MCF 10A (cell line): ENCODE results near the gene TRIML2. TPM values are rescaled to one million over a fixed set of nuclear protein-coding genes. Genes with fewer than 3 reads are reported as not detected.
"Not testable (repeated sequence)": the region's sequence is repeated elsewhere in the genome, so short reads cannot be mapped to it uniquely, and the experiment has no call there.

ENCODE experiments used
- BruUV-seq: library from RNA; stranded (reverse); fragments of 400-500 nt; replicated peaks from 2 replicates; lab custom pipeline; 2021; lab: Mats Ljungman, UMichigan
- CTCF ChIA-PET: fragments of 300-600 bp; sonication (Branson Sonifier 250); formaldehyde crosslinking; extraction: SDS; loops from one replicate; lab custom pipeline; 2021; ENCODE audit warnings: antibody characterized with exemption, inconsistent platforms; lab: Yijun Ruan, JAX
- POLR2A ChIA-PET: fragments of 300-600, 350-650 bp; sonication (Branson Sonifier 250); formaldehyde crosslinking; extraction: SDS; loops from one replicate; lab custom pipeline; 2020; ENCODE audit warnings: antibody characterized with exemption, inconsistent platforms; lab: Yijun Ruan, JAX
- DNase-seq: peaks from one replicate; pipeline ENCODE4 v3.0.0-alpha.2; 2018; ENCODE audit not compliant: unreplicated experiment
- H3K27ac Mint-ChIP-seq: one replicate; pipeline ENCODE4 v1.8.0; 2022; ENCODE audit warnings: mild to moderate bottlenecking, low read depth, mixed read lengths; ENCODE audit not compliant: unreplicated experiment
- H3K27me3 Mint-ChIP-seq: one replicate; pipeline ENCODE4 v1.8.0; 2022; ENCODE audit warnings: mixed read lengths; ENCODE audit not compliant: insufficient read depth, unreplicated experiment
- H3K36me3 Mint-ChIP-seq: one replicate; pipeline ENCODE4 v1.8.0; 2022; ENCODE audit warnings: mild to moderate bottlenecking, moderate library complexity, mixed read lengths; ENCODE audit not compliant: insufficient read depth, unreplicated experiment
- H3K4me1 Mint-ChIP-seq: one replicate; pipeline ENCODE4 v1.8.0; 2022; ENCODE audit warnings: mixed read lengths; ENCODE audit not compliant: insufficient read depth, unreplicated experiment
- H3K4me3 Mint-ChIP-seq: one replicate; pipeline ENCODE4 v1.8.0; 2022; ENCODE audit warnings: mild to moderate bottlenecking, moderate library complexity, mixed read lengths; ENCODE audit not compliant: unreplicated experiment
- H3K9me3 Mint-ChIP-seq: one replicate; pipeline ENCODE4 v1.8.0; 2022; ENCODE audit warnings: mixed read lengths; ENCODE audit not compliant: unreplicated experiment
- CTCF ChIP-seq: fragments of 200-600 bp; IDR thresholded peaks from one replicate; pipeline ENCODE4 v1.8.0; 2022; ENCODE audit warnings: antibody characterized with exemption, mild to moderate bottlenecking; ENCODE audit not compliant: unreplicated experiment
- intact Hi-C: fragments of 100-400 bp; cut with micrococcal nuclease; formaldehyde crosslinking; loops from 2 replicates; pipeline ENCODE4 v1.14.1; 2022
- total RNA-seq: library from RNA; stranded (reverse); gene quantifications from 2 replicates; pipeline ENCODE4 v1.2.3, GENCODE V29; 2022

TRIML2 gene
- total RNA-seq, 1 experiment from 2014 or later, result 6.7 TPM

- Mint-ChIP-seq H3K4me1 (no peaks in the 10 kb centered on the region), H3K27me3 (no peaks in the 10 kb centered on the region), H3K36me3 (no peaks in the 10 kb centered on the region), H3K4me3 (no peak overlapping the region), H3K9me3 (no peaks in the 10 kb centered on the region), H3K27ac (no peak overlapping the region)
- POLR2A ChIA-PET, result no interaction called here
- CTCF ChIA-PET, result interaction anchor here (0.6 kb wide), 1 partner anchor 67 kb away, joined by 3 read pairs; no protein-coding TSS in a partner anchor
- intact Hi-C loops, result no loop called here
- no TSS peak for BruUV-seq
- DNase-seq, result no peak
- no peak for TF ChIP-seq CTCF
These were observed 48.3 kb downstream of the TRIML2 start for GRCh38 chr4:188061083-188061482.

- H3K4me3 Mint-ChIP-seq, result no peak overlapping the region
- BruUV-seq, result no TSS peak
- CTCF ChIA-PET, result interaction anchor here (0.6 kb wide), 1 partner anchor 1608 kb away, joined by 3 read pairs; no protein-coding TSS in a partner anchor
- intact Hi-C loops, result no loop called here
- H3K4me1 Mint-ChIP-seq, result no peaks in the 10 kb centered on the region
- H3K36me3 Mint-ChIP-seq, result no peaks in the 10 kb centered on the region
- H3K27ac Mint-ChIP-seq, result no peak overlapping the region
- DNase-seq, result no peak
- no peak for TF ChIP-seq CTCF
- no peaks in the 10 kb centered on the region for H3K9me3 Mint-ChIP-seq
- POLR2A ChIA-PET, result no interaction called here
- H3K27me3 Mint-ChIP-seq, result no peaks in the 10 kb centered on the region
These were observed 56.1 kb downstream of the TRIML2 start for GRCh38 chr4:188053302-188053701.

- Mint-ChIP-seq H3K27ac (no peak overlapping the region), H3K4me1 (no peaks in the 10 kb centered on the region), H3K36me3 (no peaks in the 10 kb centered on the region), H3K9me3 (no peaks in the 10 kb centered on the region), H3K4me3 (no peak overlapping the region), H3K27me3 (no peaks in the 10 kb centered on the region)
- no peak for DNase-seq
- no peak for TF ChIP-seq CTCF
- BruUV-seq, result no TSS peak
- intact Hi-C loops, result no loop called here
- ChIA-PET POLR2A (no interaction called here), CTCF (interaction anchor here (0.6 to 0.9 kb wide), 2 partner anchors 17 to 22 kb away, joined by 3 read pairs; no protein-coding TSS in a partner anchor)
These were observed 62.7 kb downstream of the TRIML2 start for GRCh38 chr4:188046657-188047056.

GRCh38 chr4:188045461-188045860, 63.9 kb downstream of the TRIML2 start:
- DNase-seq, POLR2A ChIA-PET, H3K4me3 Mint-ChIP-seq, intact Hi-C loops, H3K36me3 Mint-ChIP-seq, H3K27ac Mint-ChIP-seq, BruUV-seq, H3K4me1 Mint-ChIP-seq, H3K9me3 Mint-ChIP-seq, H3K27me3 Mint-ChIP-seq: not testable (repeated sequence)
- CTCF ChIA-PET, result interaction anchor here (1.0 kb wide), 1 partner anchor 9 kb away, joined by 3 read pairs; no protein-coding TSS in a partner anchor

GRCh38 chr4:188043154-188043553, 66.2 kb downstream of the TRIML2 start:
- BruUV-seq, result no TSS peak
- Mint-ChIP-seq H3K4me1 (no peaks in the 10 kb centered on the region), H3K27ac (no peak overlapping the region), H3K27me3 (no peaks in the 10 kb centered on the region), H3K4me3 (no peak overlapping the region), H3K36me3 (no peaks in the 10 kb centered on the region), H3K9me3 (no peaks in the 10 kb centered on the region)
- no peak for DNase-seq
- POLR2A ChIA-PET, result no interaction called here
- no peak for TF ChIP-seq CTCF
- intact Hi-C loops, result no loop called here
- CTCF ChIA-PET, result no interaction called here
